Caco-2 (cell line): Measurements from ENCODE around the gene C1orf159. TPM values are rescaled to one million over a fixed set of nuclear protein-coding genes. Genes with fewer than 3 reads are reported as not detected.

Experiments
- BruUV-seq: library from RNA; stranded (reverse); fragments of 400-500 nt; replicated peaks from 2 replicates; lab custom pipeline; 2021; lab: Mats Ljungman, UMichigan
- CTCF ChIA-PET: fragments of 300-600 bp; sonication (Branson Sonifier 250); formaldehyde crosslinking; loops from one replicate; lab custom pipeline; 2022; ENCODE audit warnings: antibody characterized with exemption; lab: Charles Lee
- POLR2A ChIA-PET: fragments of 300-600 bp; sonication (Branson Sonifier 250); formaldehyde crosslinking; loops from one replicate; lab custom pipeline; 2022; ENCODE audit warnings: antibody characterized with exemption; lab: Charles Lee
- DNase-seq, 2 experiments: peaks; one replicate each; pipeline versions ENCODE4 v3.0.0 to v3.0.0-alpha.2; 2020 to 2022
- H3K27me3 ChIP-seq: replicated peaks from 2 replicates; pipeline ENCODE4 v1.6.0; 2011; ENCODE audit warnings: low read length; ENCODE audit not compliant: control insufficient read depth, insufficient read depth
- H3K36me3 ChIP-seq: 2 replicates; pipeline ENCODE4 v1.5.1; 2011; ENCODE audit warnings: low read length; ENCODE audit not compliant: control insufficient read depth, insufficient read depth
- H3K4me1 ChIP-seq: fragments of 250-450 bp; sonication (Bioruptor Pico); 2 replicates; pipeline ENCODE4 v1.5.1; 2020; ENCODE audit warnings: mild to moderate bottlenecking
- H3K4me3 ChIP-seq: 2 replicates; pipeline ENCODE4 v1.5.1; 2011; ENCODE audit warnings: low read depth, mild to moderate bottlenecking, control low read depth, low read length
- H3K9me3 ChIP-seq: fragments of 250-450 bp; sonication (Bioruptor Pico); 2 replicates; pipeline ENCODE4 v1.5.1; 2020; ENCODE audit warnings: mild to moderate bottlenecking, moderate library complexity
- H3K27ac Mint-ChIP-seq: one replicate; pipeline ENCODE4 v1.8.0; 2022; ENCODE audit warnings: mixed read lengths; ENCODE audit not compliant: unreplicated experiment
- H3K27me3 Mint-ChIP-seq: one replicate; pipeline ENCODE4 v1.8.0; 2022; ENCODE audit warnings: mixed read lengths; ENCODE audit not compliant: insufficient read depth, unreplicated experiment
- H3K36me3 Mint-ChIP-seq: one replicate; pipeline ENCODE4 v1.8.0; 2022; ENCODE audit warnings: mild to moderate bottlenecking, mixed read lengths; ENCODE audit not compliant: insufficient read depth, unreplicated experiment
- H3K4me1 Mint-ChIP-seq: one replicate; pipeline ENCODE4 v1.8.0; 2022; ENCODE audit warnings: low read depth, mixed read lengths; ENCODE audit not compliant: unreplicated experiment
- H3K4me3 Mint-ChIP-seq: one replicate; pipeline ENCODE4 v1.8.0; 2022; ENCODE audit warnings: mild to moderate bottlenecking, moderate library complexity, mixed read lengths; ENCODE audit not compliant: unreplicated experiment
- H3K9me3 Mint-ChIP-seq: one replicate; pipeline ENCODE4 v1.8.0; 2022; ENCODE audit warnings: mixed read lengths; ENCODE audit not compliant: unreplicated experiment
- CTCF ChIP-seq, 2 experiments: fragments of 200-600 bp in 1 of 2; IDR thresholded peaks; 1 replicate in 1 of 2; 2 replicates in 1 of 2; pipeline versions ENCODE4 v1.5.1 to v1.8.0; 2011 to 2022; ENCODE audit warnings: antibody characterized with exemption in 1 of 2, control low read depth in 1 of 2, inconsistent platforms in 1 of 2, low read depth in 1 of 2, low read length in 1 of 2, mild to moderate bottlenecking in 1 of 2, moderate library complexity in 1 of 2; ENCODE audit not compliant: insufficient read depth in 1 of 2, severe bottlenecking in 1 of 2, unreplicated experiment in 1 of 2
- intact Hi-C: fragments of 100-400 bp; cut with micrococcal nuclease; formaldehyde crosslinking; loops from one replicate; pipeline ENCODE4 v1.10.0; 2022; ENCODE audit not compliant: unreplicated experiment
- total RNA-seq: library from RNA; stranded (reverse); gene quantifications from 2 replicates; pipeline ENCODE4 v1.2.3, GENCODE V29; 2022

The C1orf159 gene
- total RNA-seq, 1 experiment from 2014 or later: 12.9 TPM

GRCh38 chr1:1121611-1122077 is 5.8 kb upstream of the C1orf159 start:
- POLR2A ChIA-PET: no interaction called here
- no peaks in the 10 kb centered on the region for H3K36me3 ChIP-seq
- CTCF ChIA-PET: interaction anchor here (1.8 kb wide), 2 partner anchors 41 to 109 kb away, joined by 6 to 8 read pairs; no protein-coding TSS in a partner anchor
- no peak overlapping the region for H3K4me3 ChIP-seq
- no TSS peak for BruUV-seq
- intact Hi-C loops: loop anchor here (2.0 kb wide), 1 partner anchor 109 kb away; no protein-coding TSS in a partner anchor
- DNase-seq: no peak
- TF ChIP-seq CTCF (IDR thresholded peaks at IDR 0.05; ENCODE audit: insufficient read depth in 1 of 2, low read depth in 1 of 2, low read length in 1 of 2, severe bottlenecking in 1 of 2, unreplicated experiment in 1 of 2): no peak
- no peaks in the 10 kb centered on the region for H3K9me3 ChIP-seq
- peaks cover 16% of the 10 kb centered on the region for H3K4me1 Mint-ChIP-seq
- no peaks in the 10 kb centered on the region for H3K27me3 Mint-ChIP-seq
- no peak overlapping the region for H3K27ac Mint-ChIP-seq
- no peaks in the 10 kb centered on the region for H3K9me3 Mint-ChIP-seq
- no peak overlapping the region for H3K4me3 Mint-ChIP-seq
- peaks cover 40% of the 10 kb centered on the region for H3K4me1 ChIP-seq
- peaks cover 16% of the 10 kb centered on the region for H3K36me3 Mint-ChIP-seq
- H3K27me3 ChIP-seq: no peaks in the 10 kb centered on the region

- peaks cover 39% of the 10 kb centered on the region for H3K4me1 ChIP-seq
- no peak overlapping the region for H3K27ac Mint-ChIP-seq
- BruUV-seq: no TSS peak
- no peaks in the 10 kb centered on the region for H3K27me3 ChIP-seq
- no peaks in the 10 kb centered on the region for H3K9me3 ChIP-seq
- no peaks in the 10 kb centered on the region for H3K27me3 Mint-ChIP-seq
- no peaks in the 10 kb centered on the region for H3K9me3 Mint-ChIP-seq
- peaks cover 16% of the 10 kb centered on the region for H3K4me1 Mint-ChIP-seq
- TF ChIP-seq CTCF (IDR thresholded peaks at IDR 0.05; ENCODE audit: insufficient read depth in 1 of 2, low read depth in 1 of 2, low read length in 1 of 2, severe bottlenecking in 1 of 2, unreplicated experiment in 1 of 2): no peak
- no peak overlapping the region for H3K4me3 ChIP-seq
- CTCF ChIA-PET: interaction anchor here (1.8 kb wide), 2 partner anchors 42 to 110 kb away, joined by 6 to 8 read pairs; no protein-coding TSS in a partner anchor
- DNase-seq: no peak
- intact Hi-C loops: no loop called here
- H3K36me3 ChIP-seq: no peaks in the 10 kb centered on the region
- peaks cover 16% of the 10 kb centered on the region for H3K36me3 Mint-ChIP-seq
- POLR2A ChIA-PET: no interaction called here
- H3K4me3 Mint-ChIP-seq: no peak overlapping the region
These were observed 5.1 kb upstream of the C1orf159 start for GRCh38 chr1:1120866-1121591.

- H3K36me3 Mint-ChIP-seq: peaks cover 14% of the 10 kb centered on the region
- ChIA-PET CTCF (no interaction called here), POLR2A (no interaction called here)
- H3K4me1 ChIP-seq: peaks cover 30% of the 10 kb centered on the region
- H3K4me3 ChIP-seq: no peak overlapping the region
- DNase-seq: no peak
- no peaks in the 10 kb centered on the region for H3K27me3 ChIP-seq
- TF ChIP-seq CTCF (IDR thresholded peaks at IDR 0.05; ENCODE audit: insufficient read depth in 1 of 2, low read depth in 1 of 2, low read length in 1 of 2, severe bottlenecking in 1 of 2, unreplicated experiment in 1 of 2): no peak
- H3K4me1 Mint-ChIP-seq: peaks cover 10% of the 10 kb centered on the region
- intact Hi-C loops: no loop called here
- no TSS peak for BruUV-seq
- H3K9me3 Mint-ChIP-seq: no peaks in the 10 kb centered on the region
- H3K27ac Mint-ChIP-seq: no peak overlapping the region
- H3K36me3 ChIP-seq: no peaks in the 10 kb centered on the region
- no peak overlapping the region for H3K4me3 Mint-ChIP-seq
- H3K27me3 Mint-ChIP-seq: no peaks in the 10 kb centered on the region
- no peaks in the 10 kb centered on the region for H3K9me3 ChIP-seq
These were observed 4.2 kb upstream of the C1orf159 start for GRCh38 chr1:1120096-1120495.
